ENCODE data around the gene NPEPL1. TPM values are rescaled to one million over a fixed set of nuclear protein-coding genes. Genes with fewer than 3 reads are reported as not detected.

NPEPL1 gene
- polyA plus RNA-seq, 2 of the 4 experiments (the other 2 are of a cell fraction), result 8.6 to 34.6 TPM

DNA sequence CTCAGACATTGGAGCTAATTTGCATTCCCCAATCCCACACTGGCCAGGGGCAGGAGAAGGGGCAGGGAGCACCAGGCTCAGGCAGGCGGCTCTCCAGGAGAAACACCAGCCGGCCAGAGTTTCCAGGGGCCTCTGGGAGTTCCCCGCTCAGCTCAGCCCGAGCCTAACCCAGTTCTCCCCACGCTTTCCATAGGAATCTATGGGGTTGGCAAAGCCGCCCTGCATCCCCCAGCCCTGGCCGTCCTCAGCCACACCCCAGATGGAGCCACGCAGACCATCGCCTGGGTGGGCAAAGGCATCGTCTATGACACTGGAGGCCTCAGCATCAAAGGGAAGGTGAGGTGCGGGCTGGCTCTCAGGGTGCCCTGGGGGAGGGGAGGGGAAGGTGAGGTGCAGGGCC, 8.2 kb downstream of the NPEPL1 start:
- no peak overlapping the region for H3K4me2 ChIP-seq
- DNase-seq (ENCODE audit: low read depth in 1 of 2, low spot score in 1 of 2) (no peak), ATAC-seq (no peak), FAIRE-seq (no peak)
- H3K9me3 ChIP-seq, result no peaks in the 10 kb centered on the region
- no peaks in the 10 kb centered on the region for H3K4me1 ChIP-seq
- H3K4me3 ChIP-seq, result no peak overlapping the region
- TF ChIP-seq EHF (CRISPR knock-in tag; IDR thresholded peaks at IDR 0.05) (no peak), EHMT2 (IDR thresholded peaks at IDR 0.05; ENCODE audit: low read depth) (no peak), CEBPB (IDR thresholded peaks at IDR 0.05) (no peak), HOXB5 (CRISPR knock-in tag; IDR thresholded peaks at IDR 0.05) (no peak), HOXB13 (CRISPR knock-in tag; IDR thresholded peaks at IDR 0.05; ENCODE audit: low read depth) (no peak), CHD2 (IDR thresholded peaks at IDR 0.05; ENCODE audit: low read length, partially characterized antibody) (no peak), RNF2 (IDR thresholded peaks at IDR 0.05; ENCODE audit: borderline replicate concordance, low read depth) (no peak), MYC (IDR thresholded peaks at IDR 0.05; ENCODE audit: borderline replicate concordance, low read length) (no peak), JUN (IDR thresholded peaks at IDR 0.05) (no peak), FOXS1 (CRISPR knock-in tag; IDR thresholded peaks at IDR 0.05) (no peak), RAD21 (conservative IDR thresholded peaks at IDR 0.05 in 1 of 2, IDR thresholded peaks at IDR 0.05 in 1 of 2) (no peak)
- 87% methylated on average over 10 of the region's 11 CpGs for WGBS (ENCODE audit: missing lambda C conversion rate)
- ChIA-PET CTCF (interaction anchor here (0.6 kb wide), 1 partner anchor 1197 kb away, joined by 5 read pairs; no protein-coding TSS in a partner anchor), POLR2A (no interaction called here)
- H3K27ac ChIP-seq, result no peak overlapping the region

DNA sequence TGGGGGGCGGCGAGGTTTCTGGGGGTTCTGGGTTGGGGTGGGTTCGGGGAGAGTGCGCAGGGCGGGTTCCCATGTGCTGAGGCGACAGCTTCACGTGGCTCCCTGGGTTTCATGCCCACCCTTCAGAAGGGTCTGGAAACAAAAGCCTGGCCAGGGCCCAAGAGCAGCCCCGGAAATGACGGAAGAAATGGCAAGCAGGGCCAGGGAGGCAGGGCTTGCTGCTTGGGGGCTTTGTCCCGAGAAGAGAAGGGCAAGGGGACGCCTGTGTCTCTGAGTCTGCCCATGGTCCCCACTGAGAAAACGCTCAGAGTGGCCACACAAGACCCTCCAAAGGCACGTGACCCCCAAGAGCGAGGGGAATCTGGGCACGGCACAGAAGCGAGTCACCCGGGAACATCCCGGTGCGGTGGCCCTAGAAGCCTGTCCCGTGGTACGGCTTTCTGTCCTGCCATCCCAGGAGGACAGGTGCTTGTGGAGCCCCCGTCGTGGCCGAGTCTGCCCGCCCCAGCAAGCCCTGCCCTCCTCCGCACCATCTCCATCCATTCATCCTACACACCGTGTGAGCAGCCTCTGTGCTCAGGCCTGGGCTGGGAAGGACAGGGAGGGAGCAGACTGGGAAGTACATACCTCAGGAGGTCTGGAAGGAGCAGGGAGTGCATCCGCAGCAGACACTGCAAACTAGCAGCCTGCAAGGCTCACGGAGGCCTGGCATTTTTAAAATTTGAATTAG, 9.0 kb downstream of the NPEPL1 start:
- ATAC-seq (no peak), FAIRE-seq (no peak), DNase-seq (ENCODE audit: low read depth in 1 of 2, low spot score in 1 of 2) (no peak)
- ChIA-PET CTCF (no interaction called here), POLR2A (no interaction called here)
- H3K27ac ChIP-seq, result no peak overlapping the region
- TF ChIP-seq CEBPB (IDR thresholded peaks at IDR 0.05), result no peak
- no peak for TF ChIP-seq RCOR1 (IDR thresholded peaks at IDR 0.05; ENCODE audit: low read depth, low read length)
- TF ChIP-seq, protein P1, sequence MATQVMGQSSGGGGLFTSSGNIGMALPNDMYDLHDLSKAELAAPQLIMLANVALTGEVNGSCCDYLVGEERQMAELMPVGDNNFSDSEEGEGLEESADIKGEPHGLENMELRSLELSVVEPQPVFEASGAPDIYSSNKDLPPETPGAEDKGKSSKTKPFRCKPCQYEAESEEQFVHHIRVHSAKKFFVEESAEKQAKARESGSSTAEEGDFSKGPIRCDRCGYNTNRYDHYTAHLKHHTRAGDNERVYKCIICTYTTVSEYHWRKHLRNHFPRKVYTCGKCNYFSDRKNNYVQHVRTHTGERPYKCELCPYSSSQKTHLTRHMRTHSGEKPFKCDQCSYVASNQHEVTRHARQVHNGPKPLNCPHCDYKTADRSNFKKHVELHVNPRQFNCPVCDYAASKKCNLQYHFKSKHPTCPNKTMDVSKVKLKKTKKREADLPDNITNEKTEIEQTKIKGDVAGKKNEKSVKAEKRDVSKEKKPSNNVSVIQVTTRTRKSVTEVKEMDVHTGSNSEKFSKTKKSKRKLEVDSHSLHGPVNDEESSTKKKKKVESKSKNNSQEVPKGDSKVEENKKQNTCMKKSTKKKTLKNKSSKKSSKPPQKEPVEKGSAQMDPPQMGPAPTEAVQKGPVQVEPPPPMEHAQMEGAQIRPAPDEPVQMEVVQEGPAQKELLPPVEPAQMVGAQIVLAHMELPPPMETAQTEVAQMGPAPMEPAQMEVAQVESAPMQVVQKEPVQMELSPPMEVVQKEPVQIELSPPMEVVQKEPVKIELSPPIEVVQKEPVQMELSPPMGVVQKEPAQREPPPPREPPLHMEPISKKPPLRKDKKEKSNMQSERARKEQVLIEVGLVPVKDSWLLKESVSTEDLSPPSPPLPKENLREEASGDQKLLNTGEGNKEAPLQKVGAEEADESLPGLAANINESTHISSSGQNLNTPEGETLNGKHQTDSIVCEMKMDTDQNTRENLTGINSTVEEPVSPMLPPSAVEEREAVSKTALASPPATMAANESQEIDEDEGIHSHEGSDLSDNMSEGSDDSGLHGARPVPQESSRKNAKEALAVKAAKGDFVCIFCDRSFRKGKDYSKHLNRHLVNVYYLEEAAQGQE (IDR thresholded peaks at IDR 0.05), result no peak
- TF ChIP-seq, protein P2, sequence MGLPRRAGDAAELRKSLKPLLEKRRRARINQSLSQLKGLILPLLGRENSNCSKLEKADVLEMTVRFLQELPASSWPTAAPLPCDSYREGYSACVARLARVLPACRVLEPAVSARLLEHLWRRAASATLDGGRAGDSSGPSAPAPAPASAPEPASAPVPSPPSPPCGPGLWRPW (IDR thresholded peaks at IDR 0.05), result no peak
- WGBS (ENCODE audit: missing lambda C conversion rate), result 87% methylated on average over 25 of the region's 29 CpGs
- no peaks in the 10 kb centered on the region for H3K4me1 ChIP-seq
- H3K4me3 ChIP-seq, result no peak overlapping the region
- H3K9me3 ChIP-seq, result no peaks in the 10 kb centered on the region
- no peak overlapping the region for H3K4me2 ChIP-seq

DNA sequence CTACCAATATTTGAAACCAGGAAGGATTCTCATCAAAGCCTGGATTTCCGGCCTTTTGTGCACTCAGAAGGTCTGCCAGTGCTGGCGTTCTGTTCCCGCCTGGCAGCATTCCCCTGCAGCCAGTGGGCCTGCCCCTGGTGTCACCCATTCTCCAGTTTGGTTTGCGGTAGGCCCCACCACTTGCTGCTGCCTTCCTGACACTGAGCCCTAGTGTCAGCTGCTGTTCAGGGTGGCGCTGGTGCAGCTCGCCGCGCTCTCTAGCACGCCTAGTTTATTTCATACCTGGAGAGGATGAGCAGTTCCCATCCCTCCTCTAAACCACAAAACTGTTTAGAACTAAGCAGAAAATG, 9.5 kb downstream of the NPEPL1 start:
- ATAC-seq (no peak), DNase-seq (ENCODE audit: low read depth in 1 of 2, low spot score in 1 of 2) (no peak), FAIRE-seq (no peak)
- TF ChIP-seq, protein P1 (IDR thresholded peaks at IDR 0.05), result no peak
- TF ChIP-seq, protein P3, sequence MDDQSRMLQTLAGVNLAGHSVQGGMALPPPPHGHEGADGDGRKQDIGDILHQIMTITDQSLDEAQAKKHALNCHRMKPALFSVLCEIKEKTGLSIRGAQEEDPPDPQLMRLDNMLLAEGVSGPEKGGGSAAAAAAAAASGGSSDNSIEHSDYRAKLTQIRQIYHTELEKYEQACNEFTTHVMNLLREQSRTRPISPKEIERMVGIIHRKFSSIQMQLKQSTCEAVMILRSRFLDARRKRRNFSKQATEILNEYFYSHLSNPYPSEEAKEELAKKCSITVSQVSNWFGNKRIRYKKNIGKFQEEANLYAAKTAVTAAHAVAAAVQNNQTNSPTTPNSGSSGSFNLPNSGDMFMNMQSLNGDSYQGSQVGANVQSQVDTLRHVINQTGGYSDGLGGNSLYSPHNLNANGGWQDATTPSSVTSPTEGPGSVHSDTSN (IDR thresholded peaks at IDR 0.05), result no peak
- TF ChIP-seq NPAS2 (CRISPR knock-in tag; IDR thresholded peaks at IDR 0.05; ENCODE audit: borderline replicate concordance) (no peak), EHF (CRISPR knock-in tag; IDR thresholded peaks at IDR 0.05) (no peak), EP300 (IDR thresholded peaks at IDR 0.05) (no peak)
- TF ChIP-seq, protein P4, sequence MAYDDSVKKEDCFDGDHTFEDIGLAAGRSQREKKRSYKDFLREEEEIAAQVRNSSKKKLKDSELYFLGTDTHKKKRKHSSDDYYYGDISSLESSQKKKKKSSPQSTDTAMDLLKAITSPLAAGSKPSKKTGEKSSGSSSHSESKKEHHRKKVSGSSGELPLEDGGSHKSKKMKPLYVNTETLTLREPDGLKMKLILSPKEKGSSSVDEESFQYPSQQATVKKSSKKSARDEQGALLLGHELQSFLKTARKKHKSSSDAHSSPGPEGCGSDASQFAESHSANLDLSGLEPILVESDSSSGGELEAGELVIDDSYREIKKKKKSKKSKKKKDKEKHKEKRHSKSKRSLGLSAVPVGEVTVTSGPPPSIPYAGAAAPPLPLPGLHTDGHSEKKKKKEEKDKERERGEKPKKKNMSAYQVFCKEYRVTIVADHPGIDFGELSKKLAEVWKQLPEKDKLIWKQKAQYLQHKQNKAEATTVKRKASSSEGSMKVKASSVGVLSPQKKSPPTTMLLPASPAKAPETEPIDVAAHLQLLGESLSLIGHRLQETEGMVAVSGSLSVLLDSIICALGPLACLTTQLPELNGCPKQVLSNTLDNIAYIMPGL (CRISPR knock-in tag; IDR thresholded peaks at IDR 0.05; ENCODE audit: borderline replicate concordance), result no peak
- H3K27ac ChIP-seq, result no peak overlapping the region
- ChIA-PET POLR2A (no interaction called here), CTCF (no interaction called here)
- H3K9me3 ChIP-seq, result no peaks in the 10 kb centered on the region
- H3K4me3 ChIP-seq, result no peak overlapping the region
- no peak overlapping the region for H3K4me2 ChIP-seq
- WGBS (ENCODE audit: missing lambda C conversion rate), result 94% methylated on average over 9 of the region's 9 CpGs
- H3K4me1 ChIP-seq, result no peaks in the 10 kb centered on the region

Measured in A549 (cell line).